Natural killer cell treated with Interleukin-12 subunit alpha and Interleukin-12 subunit beta and Interleukin-15 and Interleukin-18, amount 100 ng/mL, for 72 hours (primary cell): Measurements from ENCODE around the gene ZBTB20. TPM values are rescaled to one million over a fixed set of nuclear protein-coding genes. Genes with fewer than 3 reads are reported as not detected.

Experiments
- ATAC-seq, 2 donors: fragments of 150-1000 bp; cut with Tn5 transposase in 1 of 2; sonication (Bioruptor Pico), chemical (Tn5 transposase) in 1 of 2; 2 replicates each; pipeline ENCODE4 v1.10.0; 2021
- DNase-seq: peaks from one replicate; pipeline ENCODE4 v3.0.0; 2022; ENCODE audit warnings: low spot score
- H3K27ac Mint-ChIP-seq, 2 donors: 1 replicate in 1 of 2; 2 replicates in 1 of 2; pipeline ENCODE4 v1.8.0; 2022; ENCODE audit warnings: mixed read lengths in 2 of 2, mild to moderate bottlenecking in 1 of 2, moderate library complexity in 1 of 2
- H3K27me3 Mint-ChIP-seq, 2 donors: 1 replicate in 1 of 2; 2 replicates in 1 of 2; pipeline ENCODE4 v1.8.0; 2022; ENCODE audit warnings: mixed read lengths in 2 of 2
- H3K36me3 Mint-ChIP-seq: one replicate; pipeline ENCODE4 v1.8.0; 2022; ENCODE audit warnings: mixed read lengths
- H3K4me1 Mint-ChIP-seq, 2 donors: 1 replicate in 1 of 2; 2 replicates in 1 of 2; pipeline ENCODE4 v1.8.0; 2022; ENCODE audit warnings: low read depth in 2 of 2, mixed read lengths in 2 of 2, mild to moderate bottlenecking in 1 of 2
- H3K4me3 Mint-ChIP-seq: one replicate; pipeline ENCODE4 v1.8.0; 2022; ENCODE audit warnings: mixed read lengths
- H3K9me3 Mint-ChIP-seq: 2 replicates; pipeline ENCODE4 v1.8.0; 2022; ENCODE audit warnings: mixed read lengths
- total RNA-seq, 2 donors: library from RNA; stranded (reverse); gene quantifications; one replicate each; pipeline ENCODE4 v1.2.3, GENCODE V29; 2022

The ZBTB20 gene
- total RNA-seq, 2 donors from 2014 or later: 8.7 to 14.2 TPM

DNA sequence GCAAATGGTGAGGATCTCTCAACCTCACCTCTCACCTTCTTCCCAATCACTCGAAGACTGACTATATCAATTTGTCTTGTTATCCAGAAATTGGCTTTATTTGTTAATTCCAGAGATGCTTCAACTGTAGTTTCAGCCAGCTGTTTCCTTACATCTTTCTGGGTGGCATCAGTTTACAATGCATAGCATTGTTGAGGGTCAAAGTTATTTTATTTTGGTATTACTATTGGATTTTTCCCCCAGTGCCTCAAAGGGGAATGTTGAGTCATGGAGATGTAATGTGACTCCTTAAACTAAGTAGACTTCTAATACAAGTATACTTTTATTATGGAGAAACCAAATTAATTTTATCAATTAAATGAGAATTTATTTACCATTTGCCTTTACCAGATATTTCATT, 501.7 kb downstream of the ZBTB20 start:
- H3K27ac Mint-ChIP-seq: no peak overlapping the region
- H3K36me3 Mint-ChIP-seq: no peaks in the 10 kb centered on the region
- H3K27me3 Mint-ChIP-seq: no peaks in the 10 kb centered on the region
- DNase-seq: no peak
- no peak overlapping the region for H3K4me3 Mint-ChIP-seq
- no peaks in the 10 kb centered on the region for H3K4me1 Mint-ChIP-seq
- ATAC-seq: no peak
- no peaks in the 10 kb centered on the region for H3K9me3 Mint-ChIP-seq

DNA sequence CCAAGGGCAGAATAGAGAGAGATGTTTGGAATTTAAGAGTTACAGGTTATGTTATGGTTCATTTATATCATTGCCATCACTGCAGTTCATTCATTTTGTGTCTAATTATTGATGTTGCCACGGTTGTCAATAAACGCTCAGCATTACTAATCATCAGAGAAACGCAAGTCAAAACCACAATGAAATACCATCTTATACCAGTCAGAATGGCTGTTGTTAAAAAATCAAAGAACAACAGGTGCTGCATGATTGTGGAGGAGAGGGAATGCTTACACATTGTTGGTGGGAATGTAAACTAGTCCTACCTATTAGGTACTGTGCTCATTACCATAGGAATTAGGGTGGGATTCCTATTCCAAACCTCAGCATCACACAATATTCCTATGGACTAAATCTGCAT, 502.7 kb downstream of the ZBTB20 start:
- DNase-seq: no peak
- H3K27ac Mint-ChIP-seq: no peak overlapping the region
- no peaks in the 10 kb centered on the region for H3K4me1 Mint-ChIP-seq
- no peaks in the 10 kb centered on the region for H3K36me3 Mint-ChIP-seq
- no peak overlapping the region for H3K4me3 Mint-ChIP-seq
- no peaks in the 10 kb centered on the region for H3K9me3 Mint-ChIP-seq
- no peak for ATAC-seq
- H3K27me3 Mint-ChIP-seq: no peaks in the 10 kb centered on the region

DNA sequence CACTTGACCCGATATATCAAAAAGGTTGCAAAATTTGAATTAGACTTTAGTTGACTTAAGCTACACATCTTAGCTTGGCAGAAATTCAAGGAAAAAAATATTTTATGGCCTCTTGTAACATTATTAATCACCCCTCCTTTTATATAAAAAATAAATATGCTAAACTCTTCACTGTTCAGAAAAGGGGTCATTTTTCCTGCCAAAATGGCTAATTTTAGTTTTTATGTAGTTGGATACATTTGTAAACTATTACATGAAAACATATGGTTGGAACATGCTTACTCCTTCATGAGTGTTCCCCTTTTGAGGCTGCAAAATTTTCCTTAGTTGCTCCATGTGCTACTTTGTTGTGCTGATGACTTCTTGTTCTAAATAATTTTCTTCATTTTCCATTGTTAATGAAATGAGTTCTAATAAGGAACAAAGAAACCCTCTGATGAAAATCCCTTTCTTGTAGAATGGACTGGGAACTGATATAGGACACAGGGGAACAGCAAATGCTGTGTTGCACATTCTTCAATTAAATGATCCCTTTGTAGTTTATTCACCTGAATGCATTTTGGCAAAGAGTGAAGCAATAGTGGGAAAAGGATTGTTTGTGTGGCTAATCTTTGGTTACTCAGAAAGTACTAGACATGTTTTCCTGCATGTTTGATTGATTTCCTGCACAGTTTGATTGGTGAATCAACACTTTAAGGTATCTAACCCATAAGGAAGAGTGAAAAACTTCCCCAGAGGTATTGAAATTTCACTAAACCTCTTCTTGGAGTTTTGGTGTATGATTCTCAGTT, 503.9 kb downstream of the ZBTB20 start:
- H3K4me1 Mint-ChIP-seq: no peaks in the 10 kb centered on the region
- no peak for DNase-seq
- no peaks in the 10 kb centered on the region for H3K27me3 Mint-ChIP-seq
- no peak for ATAC-seq
- H3K27ac Mint-ChIP-seq: no peak overlapping the region
- no peak overlapping the region for H3K4me3 Mint-ChIP-seq
- H3K36me3 Mint-ChIP-seq: no peaks in the 10 kb centered on the region
- no peaks in the 10 kb centered on the region for H3K9me3 Mint-ChIP-seq

DNA sequence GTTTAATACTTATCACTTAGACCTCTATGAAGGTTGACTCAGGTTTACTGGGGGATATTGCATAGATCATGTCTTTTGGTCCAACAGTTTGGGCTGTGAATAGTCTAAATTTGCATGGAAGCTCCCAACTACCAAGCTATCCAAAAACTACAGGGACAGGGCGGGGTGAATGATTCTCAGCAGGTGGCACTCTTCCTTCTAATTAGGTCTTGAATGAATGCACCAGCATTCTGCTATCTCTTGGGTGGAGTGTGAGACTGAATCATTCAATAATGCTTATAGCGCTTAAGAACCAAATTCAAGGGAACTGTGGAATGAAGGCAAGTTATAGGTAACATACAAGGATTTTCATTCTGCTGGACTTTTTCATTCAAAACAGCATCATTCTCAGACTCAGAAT, 507.0 kb downstream of the ZBTB20 start:
- no peak overlapping the region for H3K4me3 Mint-ChIP-seq
- no peaks in the 10 kb centered on the region for H3K4me1 Mint-ChIP-seq
- H3K36me3 Mint-ChIP-seq: peaks cover 17% of the 10 kb centered on the region
- H3K27ac Mint-ChIP-seq: no peak overlapping the region
- ATAC-seq: no peak
- no peak for DNase-seq
- no peaks in the 10 kb centered on the region for H3K27me3 Mint-ChIP-seq
- H3K9me3 Mint-ChIP-seq: peaks cover 6% of the 10 kb centered on the region

DNA sequence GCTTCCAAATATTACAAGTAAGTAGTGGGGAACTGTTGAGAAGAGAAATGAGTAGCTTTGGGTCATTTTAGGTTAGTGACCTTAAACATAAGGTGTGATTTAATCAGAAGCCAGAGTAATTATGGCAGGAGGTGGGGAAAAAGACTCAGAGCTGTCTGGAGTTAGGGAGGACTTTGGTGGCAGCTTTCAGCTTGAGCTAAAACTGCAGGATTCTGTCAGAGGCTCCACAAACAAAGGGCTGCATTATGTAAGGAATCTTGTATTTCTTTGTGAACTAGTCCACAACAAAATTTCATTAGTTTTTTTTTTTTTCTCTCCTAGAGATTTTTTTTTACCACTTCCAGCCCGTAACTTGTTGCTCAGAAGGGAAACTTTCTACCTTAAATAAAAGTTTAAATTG, 507.9 kb downstream of the ZBTB20 start:
- Mint-ChIP-seq H3K27me3 (no peaks in the 10 kb centered on the region), H3K36me3 (peaks cover 18% of the 10 kb centered on the region), H3K4me1 (no peaks in the 10 kb centered on the region), H3K9me3 (peaks cover 6% of the 10 kb centered on the region), H3K4me3 (no peak overlapping the region), H3K27ac (no peak overlapping the region)
- DNase-seq (no peak), ATAC-seq (no peak)

DNA sequence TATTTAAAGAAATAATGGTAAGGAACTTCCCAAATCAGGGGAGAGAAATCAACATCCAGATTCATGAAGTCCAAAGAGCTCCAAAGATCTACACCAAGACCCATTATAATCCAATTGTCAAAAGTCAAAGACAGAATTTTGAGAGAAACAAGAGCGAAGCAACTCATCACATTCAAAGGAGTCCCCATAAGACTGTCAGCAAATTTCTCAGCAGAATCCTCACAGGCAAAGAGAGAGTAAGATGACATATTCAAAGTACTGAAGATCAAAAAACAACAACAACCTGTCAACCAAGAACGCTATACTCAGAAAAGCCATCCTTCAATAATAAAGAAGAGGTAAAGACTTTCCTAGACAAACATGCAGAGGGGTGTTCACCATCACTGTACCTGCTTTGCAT, 511.2 kb downstream of the ZBTB20 start:
- Mint-ChIP-seq H3K4me1 (no peaks in the 10 kb centered on the region), H3K4me3 (no peak overlapping the region), H3K36me3 (peaks cover 18% of the 10 kb centered on the region), H3K9me3 (peaks cover 6% of the 10 kb centered on the region), H3K27me3 (no peaks in the 10 kb centered on the region), H3K27ac (no peak overlapping the region)
- ATAC-seq (no peak), DNase-seq (no peak)

DNA sequence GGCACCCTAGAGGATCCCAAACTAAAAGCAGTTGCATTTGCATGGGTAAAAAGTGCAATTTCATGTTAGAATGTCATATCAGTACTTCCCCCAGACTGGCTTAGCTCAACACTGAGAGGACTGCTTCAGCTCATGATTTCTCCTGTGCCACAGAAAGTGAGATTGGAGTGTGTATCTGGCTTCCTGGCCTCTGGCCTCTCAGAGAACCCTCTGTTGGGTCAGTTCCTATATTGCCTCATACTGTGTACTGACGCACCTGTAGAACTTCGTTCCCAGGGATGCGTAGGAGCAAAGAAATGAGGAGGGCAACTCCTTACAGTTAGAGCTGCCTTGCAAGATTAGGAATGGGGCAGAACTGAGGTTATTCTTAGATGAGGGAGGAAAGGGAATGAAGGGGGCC, 512.5 kb downstream of the ZBTB20 start:
- Mint-ChIP-seq H3K27ac (no peak overlapping the region), H3K9me3 (peaks cover 6% of the 10 kb centered on the region), H3K4me3 (no peak overlapping the region), H3K4me1 (no peaks in the 10 kb centered on the region), H3K36me3 (peaks cover 18% of the 10 kb centered on the region), H3K27me3 (no peaks in the 10 kb centered on the region)
- DNase-seq (no peak), ATAC-seq (no peak)

DNA sequence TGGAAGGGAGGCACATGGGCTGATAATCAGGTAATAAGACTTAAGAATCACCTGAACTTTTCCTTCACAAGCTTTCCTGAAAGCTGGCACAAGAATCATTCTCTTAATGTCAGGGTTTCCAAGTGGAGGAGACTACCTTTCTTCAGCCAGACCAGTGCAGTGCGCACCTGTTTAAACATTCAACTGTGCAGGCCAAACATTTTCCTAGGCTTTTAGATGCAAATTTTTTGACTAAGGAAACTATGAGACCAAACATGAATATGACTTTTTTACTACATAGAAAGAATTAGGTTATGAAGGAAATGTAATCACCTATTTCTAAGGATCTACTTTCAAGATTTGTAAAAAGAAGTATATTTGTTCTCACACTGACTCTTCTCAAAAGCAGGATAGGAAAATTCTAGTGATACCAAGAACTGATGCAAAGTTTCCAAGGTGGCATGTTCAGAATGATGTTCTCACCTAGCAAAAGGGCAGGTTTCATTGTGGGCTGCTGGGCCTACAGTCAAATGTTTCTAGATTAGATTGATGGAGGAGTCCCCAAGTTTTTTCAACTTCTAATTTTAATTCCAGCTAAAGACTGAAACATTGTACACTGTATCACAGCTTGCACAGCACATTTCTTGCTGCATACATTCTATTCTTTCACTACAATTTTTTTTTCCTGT, 514.2 kb downstream of the ZBTB20 start:
- Mint-ChIP-seq H3K36me3 (peaks cover 18% of the 10 kb centered on the region), H3K4me3 (no peak overlapping the region), H3K27me3 (no peaks in the 10 kb centered on the region), H3K27ac (no peak overlapping the region), H3K4me1 (no peaks in the 10 kb centered on the region), H3K9me3 (peaks cover 6% of the 10 kb centered on the region)
- ATAC-seq (no peak), DNase-seq (no peak)

DNA sequence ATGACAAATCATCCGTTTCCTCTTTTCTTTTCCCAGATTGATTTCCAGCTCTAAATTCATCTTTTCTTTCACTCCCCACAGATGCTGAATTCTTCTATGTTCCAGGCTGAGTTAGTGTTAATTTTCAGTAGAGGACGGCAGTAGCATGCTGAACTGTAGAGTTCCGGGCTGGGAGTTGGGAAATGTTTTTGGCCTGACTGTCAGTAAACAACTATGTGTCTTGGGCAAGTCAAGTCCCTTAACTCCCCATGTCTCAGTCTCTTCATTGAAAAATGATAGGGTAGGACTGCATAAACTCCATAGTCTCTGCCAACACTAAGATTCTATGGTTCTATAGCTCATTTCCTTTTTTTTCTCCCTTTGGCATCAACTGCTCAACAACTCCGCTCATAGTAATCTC, 519.3 kb downstream of the ZBTB20 start:
- Mint-ChIP-seq H3K9me3 (no peaks in the 10 kb centered on the region), H3K36me3 (no peaks in the 10 kb centered on the region), H3K27ac (no peak overlapping the region), H3K4me3 (no peak overlapping the region), H3K27me3 (no peaks in the 10 kb centered on the region), H3K4me1 (peaks cover 0 to 4% of the 10 kb centered on the region in 2 donors)
- DNase-seq: no peak
- no peak for ATAC-seq

DNA sequence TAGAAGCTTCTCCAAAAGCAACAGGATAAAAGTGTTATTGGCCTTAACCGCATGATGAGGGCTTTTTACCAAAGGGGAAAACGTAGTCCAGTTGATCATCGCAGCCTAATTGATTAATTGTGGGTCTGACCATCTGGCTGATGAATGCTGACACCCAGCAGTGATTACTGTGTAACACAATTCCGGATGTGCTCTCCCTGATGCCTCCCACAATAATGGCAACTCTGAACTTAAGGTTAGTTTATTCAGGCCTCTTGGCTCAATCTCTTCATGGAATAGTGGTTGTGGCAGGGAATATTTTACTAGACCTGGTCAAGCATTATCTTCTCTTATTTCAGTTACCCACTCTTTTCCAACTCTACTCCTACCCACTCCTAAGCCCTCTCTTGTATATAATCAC, 520.3 kb downstream of the ZBTB20 start:
- no peak overlapping the region for H3K27ac Mint-ChIP-seq
- ATAC-seq: no peak
- no peak overlapping the region for H3K4me3 Mint-ChIP-seq

DNA sequence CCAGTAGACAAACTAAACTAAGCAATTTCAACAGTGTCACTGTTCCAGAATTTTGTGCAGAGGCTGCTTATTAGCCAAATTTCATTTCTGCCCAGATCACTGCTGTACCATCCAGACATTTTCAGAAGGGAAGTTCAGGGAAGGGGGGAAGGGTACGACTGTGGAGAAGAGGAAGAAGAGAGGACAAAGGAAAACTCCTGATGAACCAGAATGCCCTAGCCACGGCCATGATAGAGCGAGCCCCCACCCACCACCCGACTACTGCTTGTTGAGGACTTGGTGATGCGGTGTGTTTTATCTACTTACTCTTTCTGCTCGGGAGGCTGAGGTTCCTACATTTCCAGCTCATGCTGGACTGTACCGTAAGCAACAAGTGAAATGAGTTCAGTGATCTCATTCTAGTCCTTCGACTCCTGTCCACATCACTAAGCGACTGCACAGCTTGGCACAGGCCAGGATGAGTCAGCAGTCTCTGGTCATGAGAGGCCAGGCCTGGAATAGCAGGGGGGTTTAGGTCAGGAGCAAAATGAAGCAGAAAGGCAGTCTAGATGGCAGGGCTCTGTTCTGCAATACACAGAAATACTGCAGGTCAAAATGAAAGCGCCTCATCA, 522.4 kb downstream of the ZBTB20 start:
- no peak overlapping the region for H3K27ac Mint-ChIP-seq
- no peak overlapping the region for H3K4me3 Mint-ChIP-seq
- H3K27me3 Mint-ChIP-seq: no peaks in the 10 kb centered on the region
- H3K4me1 Mint-ChIP-seq: peaks cover 0 to 4% of the 10 kb centered on the region in 2 donors
- H3K9me3 Mint-ChIP-seq: no peaks in the 10 kb centered on the region
- DNase-seq: no peak
- no peaks in the 10 kb centered on the region for H3K36me3 Mint-ChIP-seq
- ATAC-seq: no peak

More for the DNA sequence above, 520.3 kb downstream of the ZBTB20 start:
- no peaks in the 10 kb centered on the region for H3K36me3 Mint-ChIP-seq
- peaks cover 0 to 4% of the 10 kb centered on the region in 2 donors for H3K4me1 Mint-ChIP-seq
- H3K9me3 Mint-ChIP-seq: no peaks in the 10 kb centered on the region
- no peaks in the 10 kb centered on the region for H3K27me3 Mint-ChIP-seq
- DNase-seq: no peak

DNA sequence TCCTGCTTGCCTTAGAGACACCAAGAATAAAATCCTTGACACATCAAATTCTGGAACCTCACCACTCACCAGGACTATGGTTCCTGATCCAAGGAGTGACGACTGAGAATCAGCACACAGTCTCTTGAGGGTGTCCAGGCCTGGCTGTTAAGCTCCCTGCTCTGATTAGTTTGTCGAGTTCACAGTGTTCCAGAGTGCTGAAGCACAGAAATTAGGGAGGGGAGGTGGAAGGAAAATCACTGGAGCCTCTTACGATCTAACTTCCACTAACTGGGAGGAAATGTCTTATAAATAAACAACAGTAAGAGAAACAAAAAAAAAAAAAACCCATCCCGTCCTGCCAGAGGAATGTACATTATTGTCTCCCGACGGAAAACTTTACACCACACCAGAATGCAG, 523.0 kb downstream of the ZBTB20 start:
- Mint-ChIP-seq H3K4me1 (peaks cover 0 to 4% of the 10 kb centered on the region in 2 donors), H3K27me3 (no peaks in the 10 kb centered on the region), H3K36me3 (no peaks in the 10 kb centered on the region), H3K9me3 (no peaks in the 10 kb centered on the region), H3K4me3 (no peak overlapping the region), H3K27ac (no peak overlapping the region)
- DNase-seq: no peak
- ATAC-seq: no peak

DNA sequence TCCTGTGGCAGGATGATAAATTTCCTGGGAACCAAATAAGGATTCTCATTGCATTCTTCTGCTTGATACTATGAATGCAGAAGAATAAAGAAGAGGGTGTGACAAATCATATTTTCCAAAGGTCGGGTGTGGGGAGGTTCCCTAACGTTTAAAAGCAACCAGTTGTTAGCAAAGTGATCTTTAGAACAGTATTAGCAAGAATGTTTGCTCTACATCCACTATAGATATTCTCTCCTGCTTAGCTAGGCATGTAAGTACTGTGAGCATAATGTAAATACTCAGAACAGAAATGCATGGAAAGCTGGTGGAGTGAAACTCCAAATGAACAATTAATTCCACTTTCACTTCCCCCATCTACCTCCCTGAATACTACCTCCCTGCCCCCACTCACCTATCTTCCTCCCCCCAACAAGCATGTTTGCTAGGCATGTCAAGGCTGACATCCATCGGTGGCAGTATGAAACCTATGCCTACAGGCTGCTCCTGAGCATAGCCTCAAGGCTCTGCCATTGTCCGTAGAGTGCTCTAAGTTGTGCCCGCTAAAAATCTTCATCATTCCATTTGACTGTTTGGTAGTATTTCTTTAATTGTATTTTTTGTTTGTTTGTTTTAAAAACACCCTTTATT, 523.6 kb downstream of the ZBTB20 start:
- Mint-ChIP-seq H3K27ac (no peak overlapping the region), H3K4me3 (no peak overlapping the region), H3K4me1 (peaks cover 0 to 4% of the 10 kb centered on the region in 2 donors), H3K27me3 (no peaks in the 10 kb centered on the region), H3K36me3 (no peaks in the 10 kb centered on the region), H3K9me3 (no peaks in the 10 kb centered on the region)
- DNase-seq (no peak), ATAC-seq (no peak)

DNA sequence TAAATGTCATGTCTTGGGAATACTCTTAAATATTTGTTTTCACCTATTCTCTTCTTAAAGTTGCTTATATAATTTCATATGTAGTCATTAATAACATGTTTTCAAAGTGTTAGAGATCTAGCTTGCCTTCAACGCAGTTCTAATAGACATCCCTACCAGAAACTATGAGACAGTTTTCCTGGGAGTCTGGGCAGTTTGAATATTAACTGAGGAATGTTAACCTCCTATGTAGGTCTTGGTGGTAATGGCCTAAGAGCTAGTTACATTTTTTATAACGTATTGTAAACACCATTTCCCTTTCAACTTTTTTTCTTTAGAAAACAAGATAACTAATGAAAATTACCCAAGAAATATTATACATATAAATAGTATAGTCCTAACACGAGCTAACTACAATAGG, 525.1 kb downstream of the ZBTB20 start:
- Mint-ChIP-seq H3K9me3 (no peaks in the 10 kb centered on the region), H3K4me3 (no peak overlapping the region), H3K27ac (no peak overlapping the region), H3K36me3 (no peaks in the 10 kb centered on the region), H3K4me1 (peaks cover 0 to 4% of the 10 kb centered on the region in 2 donors), H3K27me3 (no peaks in the 10 kb centered on the region)
- ATAC-seq: no peak
- no peak for DNase-seq
